Heart left ventricle (tissue), 13 donors: Measurements from ENCODE around the gene ANAPC1.

Experiments used
- POLR2A ChIP-seq, 2 donors: fragments of 450-650 bp; IDR thresholded peaks; one replicate each; pipeline ENCODE4 v1.6.1; 2017; ENCODE audit warnings: antibody characterized with exemption in 2 of 2, mild to moderate bottlenecking in 2 of 2, moderate library complexity in 2 of 2
- TF ChIP-seq, protein P1 (sequence below), 12 donors: fragments of 200-600 bp; sonication (generic) in 4 of 12; IDR thresholded peaks; one replicate each; pipeline versions ENCODE4 v1.5.0 to v1.8.0; 2018 to 2022; ENCODE audit warnings: antibody characterized with exemption in 12 of 12, mild to moderate bottlenecking in 5 of 12
- donor health status: ischemic (EF 13 %, LVEDD 7.1; RV severe dilation, severe dysfunction).
- donor health status: DM: no; HTN: yes; CAD: no.
- donor health status: DM: no; HTN: no; CAD: no.
- donor health status: ischemic (EF 25% LVEDD 6.9; RV normal size, moderate dysfunction).
- donor health status: ischemic (EF 25% LVEDD 5.7; RV mildly dilated, moderate dysfunction).
- donor health status: ischemic (EF 35%, LVEDD 5.7; RV mildly dilated, moderate dysfunction).
- donor health status: nonischemic (EF 11% LVEDD 7.7; RV severe dilation, severe dysfunction).
- donor health status: DM: yes; HTN: yes; CAD: no.
- donor health status: PGD.
- donor health status: ischemic (EF 29% LVEDD 5.4; RV normal size, mild dysfunction).
- donor health status: nonischemic (EF 23%, LVEDD 6.1; RV moderate dilation, normal function).

DNA sequence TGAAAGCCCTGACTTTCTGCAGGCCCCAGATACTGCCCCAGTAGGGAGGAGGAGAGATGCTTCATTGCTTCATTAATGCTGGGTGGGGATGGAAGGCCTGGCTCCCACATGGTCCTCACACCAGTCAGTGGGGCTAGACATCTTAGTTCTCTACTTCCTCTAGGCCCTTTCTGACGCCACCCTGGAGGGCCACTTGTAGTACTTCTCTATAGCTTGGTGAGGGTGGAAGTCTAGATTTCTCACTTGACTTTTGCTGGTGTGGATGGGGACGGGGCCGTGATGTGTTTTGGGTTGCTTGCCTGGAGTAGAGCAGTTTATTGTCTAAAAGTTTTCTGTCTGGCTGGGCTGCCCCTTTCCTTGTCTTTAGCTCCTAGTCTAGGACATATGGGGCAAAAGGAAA lies 33.1 kb upstream of the ANAPC1 start:
- TF ChIP-seq POLR2A (IDR thresholded peaks at IDR 0.05) = no peak
- TF ChIP-seq, protein P1, sequence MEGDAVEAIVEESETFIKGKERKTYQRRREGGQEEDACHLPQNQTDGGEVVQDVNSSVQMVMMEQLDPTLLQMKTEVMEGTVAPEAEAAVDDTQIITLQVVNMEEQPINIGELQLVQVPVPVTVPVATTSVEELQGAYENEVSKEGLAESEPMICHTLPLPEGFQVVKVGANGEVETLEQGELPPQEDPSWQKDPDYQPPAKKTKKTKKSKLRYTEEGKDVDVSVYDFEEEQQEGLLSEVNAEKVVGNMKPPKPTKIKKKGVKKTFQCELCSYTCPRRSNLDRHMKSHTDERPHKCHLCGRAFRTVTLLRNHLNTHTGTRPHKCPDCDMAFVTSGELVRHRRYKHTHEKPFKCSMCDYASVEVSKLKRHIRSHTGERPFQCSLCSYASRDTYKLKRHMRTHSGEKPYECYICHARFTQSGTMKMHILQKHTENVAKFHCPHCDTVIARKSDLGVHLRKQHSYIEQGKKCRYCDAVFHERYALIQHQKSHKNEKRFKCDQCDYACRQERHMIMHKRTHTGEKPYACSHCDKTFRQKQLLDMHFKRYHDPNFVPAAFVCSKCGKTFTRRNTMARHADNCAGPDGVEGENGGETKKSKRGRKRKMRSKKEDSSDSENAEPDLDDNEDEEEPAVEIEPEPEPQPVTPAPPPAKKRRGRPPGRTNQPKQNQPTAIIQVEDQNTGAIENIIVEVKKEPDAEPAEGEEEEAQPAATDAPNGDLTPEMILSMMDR (IDR thresholded peaks at IDR 0.05) = no peak
